T1000 (cell line): ENCODE data around the gene ST8SIA4.
"Not testable (repeated sequence)": the region's sequence is repeated elsewhere in the genome, so short reads cannot be mapped to it uniquely, and the experiment has no call there.

Source experiments
- DNase-seq: peaks from one replicate; lab custom pipeline; 2025; ENCODE audit warnings: mixed read lengths; lab: John Stamatoyannopoulos, UW

Gene ST8SIA4

DNA sequence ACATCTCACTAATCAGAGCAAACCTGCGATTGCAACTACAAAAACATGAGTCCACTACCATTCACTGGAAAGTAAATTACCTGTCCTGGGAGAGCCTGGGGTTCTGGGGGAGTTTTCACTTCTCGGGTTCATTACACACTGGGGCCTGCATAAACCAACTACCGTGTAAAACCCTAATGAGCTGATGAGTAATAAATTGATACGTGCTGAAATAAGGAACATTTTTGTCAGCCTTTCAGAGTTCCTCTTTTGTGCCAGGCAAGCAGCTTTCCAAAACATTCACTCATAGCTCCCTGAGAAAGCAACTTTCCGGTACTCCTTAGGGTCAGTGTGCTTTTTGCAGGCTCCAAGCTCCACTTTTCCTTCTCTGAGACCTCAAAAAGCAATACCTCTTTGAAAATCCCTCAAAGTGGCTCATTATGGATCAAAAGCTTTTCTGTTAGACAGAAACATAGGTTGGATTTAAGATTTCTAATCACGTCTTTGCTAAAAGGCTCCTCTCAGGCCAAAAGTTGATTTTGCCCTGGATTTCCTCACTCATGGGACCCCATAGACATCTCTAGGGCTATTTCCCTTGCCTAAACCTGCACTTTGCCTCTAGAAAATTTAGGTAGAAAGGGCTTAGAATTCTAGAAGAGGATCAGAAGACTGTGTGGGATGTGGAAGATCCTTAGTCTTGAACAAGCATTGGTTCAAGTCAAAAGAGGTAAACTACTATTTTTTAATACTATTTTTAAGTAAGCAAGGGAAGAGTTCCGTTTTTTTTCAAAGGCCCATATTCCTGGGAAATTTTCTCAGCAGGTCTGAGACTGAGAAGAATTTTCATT is 74.8 kb downstream of the ST8SIA4 start:
- DNase-seq: no peak

DNA sequence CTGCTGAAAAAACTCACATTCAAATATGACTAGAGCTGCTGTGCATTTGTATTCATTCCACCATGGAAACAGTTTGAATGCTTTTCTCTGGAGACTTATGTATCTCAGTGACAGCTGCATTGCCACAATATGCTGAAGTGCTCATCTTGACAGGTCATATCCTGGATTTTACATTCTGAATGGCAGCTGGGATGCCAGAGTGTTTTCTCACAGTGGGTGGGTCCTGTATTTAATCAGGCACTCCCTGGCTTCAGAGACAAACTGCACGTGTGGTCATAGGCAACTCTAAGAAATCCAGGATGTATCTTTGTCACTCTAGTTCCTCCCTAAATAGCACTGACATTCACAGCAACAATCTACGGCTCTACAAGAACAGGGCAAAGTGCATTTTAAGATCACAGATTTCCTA is 75.6 kb downstream of the ST8SIA4 start:
- no peak for DNase-seq

DNA sequence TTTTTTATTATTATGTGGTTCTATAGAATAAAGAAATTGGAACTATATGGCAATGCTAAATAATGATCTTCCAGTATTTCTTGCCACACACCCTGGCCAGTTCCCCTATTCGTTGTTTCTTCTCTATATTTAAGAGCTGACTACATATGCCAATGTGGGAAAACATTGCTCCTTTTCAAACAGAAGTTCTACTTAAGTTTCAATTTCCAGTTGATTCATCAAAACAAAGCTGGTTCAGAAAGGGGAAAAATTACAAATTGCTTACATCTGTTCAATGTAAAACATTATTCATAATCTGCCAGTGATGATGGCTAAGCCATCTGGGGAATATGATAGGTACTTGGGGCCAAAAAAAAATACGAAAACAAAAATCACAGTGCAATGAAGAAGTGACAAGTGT is 76.9 kb downstream of the ST8SIA4 start:
- no peak for DNase-seq

DNA sequence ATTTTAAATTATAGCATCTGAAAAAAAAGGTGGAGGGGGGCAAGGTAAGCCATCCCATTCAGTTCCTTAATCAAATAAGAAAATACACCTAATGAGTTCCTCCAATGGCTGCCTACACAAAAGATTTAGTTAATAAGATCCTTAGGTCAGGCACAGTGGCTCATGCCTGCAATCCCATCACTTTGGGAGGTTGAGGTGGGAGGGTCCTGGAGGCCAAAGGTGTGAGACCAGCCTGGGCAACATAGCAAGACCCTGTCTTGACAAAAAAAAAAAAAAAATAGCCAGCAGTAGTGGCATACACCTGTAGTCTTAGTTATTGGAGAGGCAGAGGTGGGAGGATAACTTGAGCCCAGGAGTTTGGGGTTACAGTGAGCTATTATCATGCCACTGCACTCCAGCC is 78.4 kb downstream of the ST8SIA4 start:
- DNase-seq: no peak

GRCh38 chr5:100823812-100824211 is 79.3 kb downstream of the ST8SIA4 start:
- DNase-seq: no peak

- DNase-seq: no peak
Measured at GRCh38 chr5:100821751-100822150, 81.3 kb downstream of the ST8SIA4 start.

DNA sequence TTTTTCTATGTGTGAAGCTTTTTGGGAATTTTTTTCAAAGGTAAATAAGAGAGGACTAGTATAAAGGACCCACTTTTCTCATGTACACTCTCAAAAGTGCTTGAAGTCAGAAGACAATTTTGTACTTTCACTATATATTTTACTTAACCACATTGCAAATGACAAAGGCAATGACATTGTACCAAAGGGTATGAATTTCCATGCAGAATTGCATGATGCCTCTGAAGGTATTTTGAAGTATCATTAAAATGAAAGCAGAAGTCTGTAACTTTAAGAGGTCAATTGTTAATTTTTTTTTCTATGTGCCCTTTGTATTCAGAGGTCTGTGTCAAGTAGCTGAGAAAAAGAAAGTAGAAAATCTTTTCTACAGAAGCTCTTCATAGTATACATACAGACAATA is 84.7 kb downstream of the ST8SIA4 start:
- no peak for DNase-seq

DNA sequence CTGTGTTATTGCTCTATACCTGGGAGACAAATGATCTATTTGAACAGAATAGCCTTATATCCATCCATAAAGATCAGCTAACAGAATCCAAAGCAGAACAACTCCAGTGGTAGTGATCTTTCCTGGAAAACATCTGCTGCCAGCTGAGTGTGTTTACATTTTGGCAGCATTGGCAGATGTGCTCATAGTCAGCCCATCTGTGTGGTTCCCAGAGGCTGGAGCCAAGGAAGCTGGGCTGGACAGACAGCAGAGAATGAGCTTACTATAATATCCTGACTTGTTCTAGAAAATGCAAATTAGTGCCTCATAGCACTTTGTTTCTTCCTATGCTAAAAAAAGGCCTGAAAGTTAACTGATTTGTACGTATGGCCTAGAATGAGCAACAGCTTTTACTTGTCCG is 99.7 kb downstream of the ST8SIA4 start:
- DNase-seq: no peak

GRCh38 chr5:100802208-100802607 is 100.9 kb downstream of the ST8SIA4 start:
- no peak for DNase-seq

GRCh38 chr5:100800562-100800961 is 102.5 kb downstream of the ST8SIA4 start:
- DNase-seq: no peak

- no peak for DNase-seq
Measured at GRCh38 chr5:100799166-100799565, 103.9 kb downstream of the ST8SIA4 start.

DNA sequence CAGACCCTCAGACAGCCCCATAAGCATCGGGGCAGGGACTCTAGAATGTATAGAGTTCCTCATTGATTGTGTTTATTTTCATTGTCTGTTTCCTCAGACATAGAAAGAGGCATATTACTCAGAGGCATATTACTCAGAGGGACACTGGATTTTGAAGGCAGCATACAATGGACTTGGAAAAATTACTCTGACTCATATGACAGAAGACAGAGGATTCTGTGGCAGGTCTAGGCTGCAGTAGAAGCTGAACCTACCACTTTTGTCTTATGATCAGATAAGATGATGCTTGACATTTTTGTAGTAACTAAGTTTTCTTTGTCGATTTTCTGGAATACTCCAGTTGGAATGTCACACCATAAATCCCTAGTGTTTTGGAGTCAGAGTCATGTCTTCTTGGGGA is 105.2 kb downstream of the ST8SIA4 start:
- no peak for DNase-seq

DNA sequence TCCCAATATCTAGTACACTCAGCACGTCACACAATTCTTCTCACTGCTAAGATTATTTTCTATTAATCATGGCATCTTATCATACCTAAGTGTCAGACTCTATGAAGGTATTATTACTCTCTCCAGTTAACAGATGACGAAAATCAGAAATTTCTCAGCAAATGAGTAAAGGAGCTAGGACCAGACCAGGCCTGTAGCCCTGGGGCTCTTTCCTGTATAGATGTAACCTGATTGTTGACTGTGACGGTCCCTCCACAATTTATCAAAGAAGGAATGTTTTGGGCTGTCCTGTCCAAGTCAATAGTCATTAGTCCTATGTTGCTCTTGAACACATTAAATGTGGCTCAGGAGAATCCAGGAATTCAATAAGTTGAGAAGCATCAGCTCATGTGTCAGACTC is 106.2 kb downstream of the ST8SIA4 start:
- DNase-seq: no peak

GRCh38 chr5:100794844-100795243 is 108.2 kb downstream of the ST8SIA4 start:
- no peak for DNase-seq

GRCh38 chr5:100794218-100794617 is 108.9 kb downstream of the ST8SIA4 start:
- no peak for DNase-seq

DNA sequence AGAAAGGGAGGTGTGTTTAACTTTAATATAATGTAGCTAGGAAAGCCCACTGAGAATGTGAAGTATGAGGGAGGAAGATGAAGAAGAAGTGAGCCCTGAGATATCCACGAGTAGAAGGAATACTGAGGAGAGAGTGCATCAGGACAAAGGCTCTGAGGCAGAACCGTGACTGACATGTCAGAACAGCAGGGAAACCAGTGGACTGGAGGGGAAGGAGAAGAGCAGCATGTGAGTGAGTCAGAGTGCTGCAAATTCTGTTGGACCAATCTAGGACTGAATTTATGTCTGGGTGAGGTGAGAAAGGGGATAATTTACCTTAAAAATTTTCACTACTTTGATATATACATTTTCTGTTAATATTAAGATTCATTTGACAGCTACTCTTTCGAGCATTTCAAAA is 110.3 kb downstream of the ST8SIA4 start:
- DNase-seq: no peak

GRCh38 chr5:100791391-100791790 is 111.7 kb downstream of the ST8SIA4 start:
- no peak for DNase-seq

DNA sequence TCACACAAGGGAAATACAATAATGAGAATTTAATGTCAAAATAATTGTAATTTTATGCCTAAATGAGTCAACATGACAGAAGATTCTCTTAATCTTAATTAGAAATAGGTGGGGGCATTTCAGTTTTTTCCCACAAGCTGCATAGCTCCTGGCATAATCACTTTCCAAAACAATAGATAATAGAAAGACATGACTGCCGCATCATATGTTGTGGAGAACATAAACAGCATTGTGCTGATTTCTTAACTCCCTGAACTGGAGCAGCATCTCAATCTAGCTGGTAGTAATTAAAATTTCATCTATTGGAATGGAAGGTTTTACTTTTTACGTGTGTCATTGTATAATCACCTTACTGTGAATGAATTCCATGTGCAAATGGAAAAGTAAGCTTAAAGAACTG is 112.1 kb downstream of the ST8SIA4 start:
- no peak for DNase-seq

DNA sequence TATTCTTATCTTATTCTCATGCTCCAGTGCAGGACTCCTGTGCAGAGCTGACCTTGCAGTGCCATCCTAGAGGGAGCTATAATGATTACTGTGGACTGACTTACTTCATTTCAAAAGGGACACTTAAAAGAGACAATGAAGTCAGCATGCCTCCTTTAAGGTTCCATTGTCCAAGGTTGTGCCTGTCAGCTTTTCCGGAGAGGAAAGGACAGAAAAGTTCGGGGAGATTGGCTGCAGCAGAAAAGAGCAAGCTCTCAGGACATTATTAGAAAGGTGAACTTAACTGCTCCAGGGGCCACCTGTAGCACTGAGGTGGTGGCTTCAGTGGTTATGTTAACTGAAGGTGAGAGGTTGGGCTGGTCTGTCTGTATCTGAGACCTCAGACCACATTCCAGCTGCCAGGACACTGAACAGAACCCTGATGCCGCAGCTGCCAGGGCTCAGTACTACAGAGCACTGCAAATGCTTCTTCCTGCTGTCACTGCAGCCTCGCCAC is 112.9 kb downstream of the ST8SIA4 start:
- no peak for DNase-seq

GRCh38 chr5:100789694-100790093 is 113.4 kb downstream of the ST8SIA4 start:
- DNase-seq: no peak

DNA sequence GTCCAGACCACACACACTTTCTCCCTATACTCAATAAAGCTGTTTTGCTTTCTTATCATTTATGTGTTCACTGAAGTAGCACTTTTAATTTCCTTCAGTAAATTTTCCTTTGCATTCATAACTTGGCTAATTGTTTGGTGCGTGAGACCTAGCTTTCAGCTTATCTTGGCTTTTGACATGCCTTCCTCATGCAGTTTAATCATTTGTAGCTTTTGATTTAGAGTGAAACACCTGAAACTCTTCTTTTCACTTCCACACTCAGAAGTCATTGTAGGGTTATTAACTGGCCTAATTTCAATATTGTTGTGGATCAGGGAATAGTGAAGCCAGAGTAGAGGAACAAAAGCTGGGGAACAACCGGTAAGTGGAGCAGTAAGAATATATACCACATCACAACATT is 114.7 kb downstream of the ST8SIA4 start:
- DNase-seq: no peak

DNA sequence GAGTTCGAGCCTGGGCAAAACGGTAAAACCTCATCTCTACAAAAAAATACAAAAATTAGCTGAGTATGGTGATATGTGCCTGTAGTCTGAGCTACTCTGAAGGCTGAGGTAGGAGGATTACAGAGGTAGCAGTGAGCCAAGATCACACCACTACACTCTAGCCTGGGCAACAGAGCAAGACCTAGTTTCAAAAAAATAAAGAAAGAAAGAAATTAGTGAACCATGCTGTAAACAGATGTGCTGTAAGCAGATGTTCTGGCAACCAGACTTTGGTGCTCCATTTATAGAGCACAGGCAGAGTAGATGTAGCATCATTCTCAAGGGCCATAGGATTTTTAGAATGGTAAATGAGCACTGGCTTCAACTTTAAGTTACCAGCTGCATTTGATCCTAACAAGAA is 115.4 kb downstream of the ST8SIA4 start:
- no peak for DNase-seq

DNA sequence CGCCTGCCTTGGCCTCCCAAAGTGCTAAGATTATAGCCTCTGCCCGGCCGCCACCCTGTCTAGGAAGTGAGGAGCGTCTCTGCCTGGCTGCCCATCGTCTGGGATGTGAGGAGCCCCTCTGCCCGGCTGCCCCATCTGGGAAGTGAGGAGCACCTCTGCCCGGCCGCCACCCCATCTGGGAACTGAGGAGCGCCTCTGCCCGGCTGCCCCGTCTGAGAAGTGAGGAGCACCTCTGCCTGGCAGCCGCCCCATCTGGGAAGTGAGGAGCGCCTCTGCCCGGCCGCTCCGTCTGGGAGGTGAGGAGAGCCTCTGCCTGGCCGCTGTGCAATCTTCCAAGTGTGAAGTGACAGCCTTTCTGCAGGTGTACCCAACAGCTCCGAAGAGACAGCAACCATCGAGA is 117.5 kb downstream of the ST8SIA4 start:
- DNase-seq: not testable (repeated sequence)

GRCh38 chr5:100780376-100780870 is 122.7 kb downstream of the ST8SIA4 start:
- no peak for DNase-seq
